ENCODE results near the gene MUC4.

The MUC4 gene, protein sequence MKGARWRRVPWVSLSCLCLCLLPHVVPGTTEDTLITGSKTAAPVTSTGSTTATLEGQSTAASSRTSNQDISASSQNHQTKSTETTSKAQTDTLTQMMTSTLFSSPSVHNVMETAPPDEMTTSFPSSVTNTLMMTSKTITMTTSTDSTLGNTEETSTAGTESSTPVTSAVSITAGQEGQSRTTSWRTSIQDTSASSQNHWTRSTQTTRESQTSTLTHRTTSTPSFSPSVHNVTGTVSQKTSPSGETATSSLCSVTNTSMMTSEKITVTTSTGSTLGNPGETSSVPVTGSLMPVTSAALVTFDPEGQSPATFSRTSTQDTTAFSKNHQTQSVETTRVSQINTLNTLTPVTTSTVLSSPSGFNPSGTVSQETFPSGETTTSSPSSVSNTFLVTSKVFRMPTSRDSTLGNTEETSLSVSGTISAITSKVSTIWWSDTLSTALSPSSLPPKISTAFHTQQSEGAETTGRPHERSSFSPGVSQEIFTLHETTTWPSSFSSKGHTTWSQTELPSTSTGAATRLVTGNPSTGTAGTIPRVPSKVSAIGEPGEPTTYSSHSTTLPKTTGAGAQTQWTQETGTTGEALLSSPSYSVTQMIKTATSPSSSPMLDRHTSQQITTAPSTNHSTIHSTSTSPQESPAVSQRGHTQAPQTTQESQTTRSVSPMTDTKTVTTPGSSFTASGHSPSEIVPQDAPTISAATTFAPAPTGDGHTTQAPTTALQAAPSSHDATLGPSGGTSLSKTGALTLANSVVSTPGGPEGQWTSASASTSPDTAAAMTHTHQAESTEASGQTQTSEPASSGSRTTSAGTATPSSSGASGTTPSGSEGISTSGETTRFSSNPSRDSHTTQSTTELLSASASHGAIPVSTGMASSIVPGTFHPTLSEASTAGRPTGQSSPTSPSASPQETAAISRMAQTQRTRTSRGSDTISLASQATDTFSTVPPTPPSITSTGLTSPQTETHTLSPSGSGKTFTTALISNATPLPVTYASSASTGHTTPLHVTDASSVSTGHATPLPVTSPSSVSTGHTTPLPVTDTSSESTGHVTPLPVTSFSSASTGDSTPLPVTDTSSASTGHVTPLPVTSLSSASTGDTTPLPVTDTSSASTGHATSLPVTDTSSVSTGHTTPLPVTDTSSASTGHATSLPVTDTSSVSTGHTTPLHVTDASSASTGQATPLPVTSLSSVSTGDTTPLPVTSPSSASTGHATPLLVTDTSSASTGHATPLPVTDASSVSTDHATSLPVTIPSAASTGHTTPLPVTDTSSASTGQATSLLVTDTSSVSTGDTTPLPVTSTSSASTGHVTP (N-terminal part only)

DNA sequence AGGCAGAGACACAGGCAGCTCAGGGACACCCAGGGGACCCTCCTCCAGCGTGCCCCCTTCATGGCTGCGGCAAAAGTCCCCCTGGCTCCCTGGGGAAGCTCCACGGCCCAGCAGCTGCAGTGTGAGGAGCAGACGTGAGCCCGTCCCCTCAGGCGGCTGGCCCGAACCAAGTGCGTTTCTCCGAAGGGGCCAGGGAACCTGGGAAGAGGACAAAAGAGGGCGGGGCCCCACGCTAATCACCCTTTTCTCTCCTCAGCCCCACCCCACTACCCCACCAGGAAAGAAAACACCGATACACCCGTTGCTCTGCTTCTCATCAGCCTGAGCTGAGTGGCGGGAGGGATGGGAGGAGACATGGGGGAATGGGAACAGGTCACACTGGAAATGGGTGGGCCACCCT lies at the start of gene MUC4:
TSS of gene MUC4 (minus strand) at position 174 of the 400 bp plus-strand sequence. CDS start at position 62, 112 bp downstream.
- DNase-seq, result no peak

DNA sequence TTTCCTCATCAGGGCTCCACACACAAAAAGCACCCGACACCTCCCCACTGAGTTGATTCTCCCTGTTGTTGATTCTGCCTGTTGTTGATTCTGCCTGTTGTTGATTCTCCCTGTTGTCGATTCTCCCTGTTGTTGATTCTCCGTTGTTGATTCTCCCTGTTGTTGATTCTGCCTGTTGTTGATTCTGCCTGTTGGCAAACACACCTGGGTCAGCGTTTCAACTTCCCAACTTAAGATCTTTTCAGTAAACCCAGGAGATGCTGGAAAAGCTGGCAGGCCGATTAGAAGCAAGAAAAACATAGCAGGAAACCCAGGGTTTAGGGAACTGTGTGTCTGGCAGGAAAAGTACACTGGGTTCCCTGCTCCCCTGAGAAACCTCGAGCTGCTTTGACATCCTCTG lies 48.7 kb upstream of the MUC4 start:
- DNase-seq, result no peak

DNA sequence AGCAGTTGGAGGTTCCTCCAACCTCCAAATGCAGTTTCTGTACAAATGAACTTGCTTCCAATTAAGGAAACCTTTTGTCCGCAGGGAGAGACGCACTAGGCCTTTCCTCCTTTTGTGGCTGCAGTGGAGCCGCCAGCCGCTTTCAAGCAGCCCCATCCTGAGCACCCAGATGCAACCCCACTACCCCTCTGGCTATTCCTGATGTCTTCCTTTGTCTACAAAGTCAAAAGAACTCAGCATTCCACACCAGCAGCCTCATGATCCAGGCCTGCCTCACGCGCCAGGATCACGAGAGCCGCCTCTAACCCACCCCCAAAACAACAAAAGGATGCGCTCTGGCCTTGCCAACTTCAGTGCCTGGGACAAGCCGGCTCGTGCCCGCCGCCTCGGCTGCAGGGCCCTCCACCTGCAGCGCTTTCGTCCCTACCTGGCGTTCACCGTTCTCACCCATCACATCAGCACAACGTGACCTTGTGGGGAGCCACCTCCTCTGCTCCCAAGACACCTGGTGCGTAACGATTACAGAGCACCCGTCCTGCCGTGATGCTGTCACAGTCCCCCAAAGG lies 48.2 kb upstream of the MUC4 start:
- DNase-seq, result no peak

DNA sequence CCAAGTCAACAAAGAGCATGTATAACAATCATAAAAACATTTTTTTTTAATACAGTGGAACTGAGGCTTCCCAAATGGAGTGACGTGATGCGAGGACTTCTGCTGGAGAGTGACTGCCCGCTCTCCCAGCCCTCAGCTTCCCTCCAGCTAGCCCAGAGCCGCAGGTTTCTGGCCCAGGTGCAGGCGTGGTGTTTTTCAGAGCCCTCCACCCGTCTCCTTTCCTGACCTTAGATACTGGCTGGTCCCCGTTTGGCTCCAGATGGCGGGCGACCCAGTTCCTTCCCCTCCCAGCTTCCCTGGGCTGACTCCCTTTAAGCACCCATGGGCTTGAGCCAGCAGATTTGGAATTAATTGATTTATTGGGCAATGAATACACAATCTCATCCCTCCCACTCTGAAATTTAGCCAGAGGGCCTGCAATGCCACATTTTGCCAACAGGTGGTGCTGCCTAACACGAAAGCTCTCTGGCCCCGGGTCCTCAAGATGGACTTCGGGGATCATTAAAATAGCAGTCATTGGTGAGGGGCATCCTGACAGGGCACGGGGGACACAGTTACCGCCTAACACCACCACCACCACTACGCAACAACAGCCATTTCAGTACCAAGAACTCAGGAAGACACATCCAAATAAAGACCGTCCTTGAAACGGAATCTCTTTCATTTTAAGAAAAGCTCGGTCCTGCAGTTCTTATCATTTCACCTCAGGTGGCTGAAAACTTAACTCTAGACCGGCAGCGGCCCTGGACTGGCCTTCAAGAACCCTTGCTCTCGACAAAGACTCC lies 47.5 kb upstream of the MUC4 start:
- DNase-seq, result peak; percentile 86 to 88

- no peak for DNase-seq
Observed at GRCh38 chr3:195856410-195857084, 44.8 kb upstream of the MUC4 start.

- no peak for DNase-seq
Observed at GRCh38 chr3:195855471-195856409, 44.0 kb upstream of the MUC4 start.

GRCh38 chr3:195854628-195855294 lies 43.0 kb upstream of the MUC4 start:
- DNase-seq, result no peak

DNA sequence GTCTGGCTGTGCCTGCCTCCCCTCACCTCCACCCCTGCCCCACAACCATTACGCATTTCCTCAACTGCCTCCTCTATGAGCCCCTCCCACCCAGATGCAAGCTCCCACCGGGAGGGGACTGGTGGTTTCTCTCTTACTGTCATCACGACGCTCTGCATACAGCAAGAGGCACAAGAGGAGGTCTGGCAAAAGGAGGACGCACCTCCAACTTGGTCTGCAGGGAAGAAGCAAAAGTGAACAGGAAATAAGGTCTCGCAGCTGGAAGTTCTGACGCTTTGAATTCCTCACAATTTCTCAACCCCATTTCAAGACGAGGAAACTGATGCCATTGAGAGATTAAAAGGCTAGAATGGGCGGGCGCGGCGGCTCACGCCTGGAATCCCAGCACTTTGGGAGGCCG lies 42.3 kb upstream of the MUC4 start:
- no peak for DNase-seq

GRCh38 chr3:195853036-195853435 lies 41.3 kb upstream of the MUC4 start:
- no peak for DNase-seq

DNA sequence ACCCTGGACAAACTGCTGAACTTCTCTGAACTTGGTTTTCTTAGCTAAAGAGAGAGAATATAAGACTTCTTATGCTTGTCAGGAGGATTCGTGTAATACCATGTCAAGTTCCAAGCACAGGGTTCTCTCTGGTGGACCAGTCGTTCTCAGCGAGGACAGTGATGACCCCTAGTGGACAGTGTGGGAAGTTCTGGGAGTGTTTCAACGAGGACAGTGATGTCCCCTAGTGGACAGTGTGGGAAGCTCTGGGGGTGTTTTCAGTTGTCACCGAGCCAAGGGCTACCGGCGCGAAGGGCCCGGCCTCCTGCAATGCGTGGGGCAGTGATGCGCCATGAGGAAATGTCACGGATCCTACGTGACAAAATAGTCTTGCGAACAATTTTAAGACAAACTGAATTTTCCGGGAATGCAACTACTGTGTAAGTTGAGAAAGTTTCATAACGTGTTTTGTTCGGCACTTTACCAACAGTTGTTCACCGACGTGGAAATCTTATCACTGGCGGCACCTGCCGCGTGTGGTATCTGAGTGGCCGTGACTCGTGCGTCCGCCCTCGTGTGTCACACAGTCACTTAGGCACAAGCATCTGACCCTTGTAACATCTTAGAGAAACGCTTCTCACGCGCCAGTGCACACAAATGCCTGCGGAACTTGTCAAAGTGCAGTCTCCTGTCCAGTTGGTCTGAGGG lies 39.3 kb upstream of the MUC4 start:
- peak; percentile 92 to 94 for DNase-seq

GRCh38 chr3:195849322-195850074 lies 37.8 kb upstream of the MUC4 start:
- DNase-seq, result no peak

DNA sequence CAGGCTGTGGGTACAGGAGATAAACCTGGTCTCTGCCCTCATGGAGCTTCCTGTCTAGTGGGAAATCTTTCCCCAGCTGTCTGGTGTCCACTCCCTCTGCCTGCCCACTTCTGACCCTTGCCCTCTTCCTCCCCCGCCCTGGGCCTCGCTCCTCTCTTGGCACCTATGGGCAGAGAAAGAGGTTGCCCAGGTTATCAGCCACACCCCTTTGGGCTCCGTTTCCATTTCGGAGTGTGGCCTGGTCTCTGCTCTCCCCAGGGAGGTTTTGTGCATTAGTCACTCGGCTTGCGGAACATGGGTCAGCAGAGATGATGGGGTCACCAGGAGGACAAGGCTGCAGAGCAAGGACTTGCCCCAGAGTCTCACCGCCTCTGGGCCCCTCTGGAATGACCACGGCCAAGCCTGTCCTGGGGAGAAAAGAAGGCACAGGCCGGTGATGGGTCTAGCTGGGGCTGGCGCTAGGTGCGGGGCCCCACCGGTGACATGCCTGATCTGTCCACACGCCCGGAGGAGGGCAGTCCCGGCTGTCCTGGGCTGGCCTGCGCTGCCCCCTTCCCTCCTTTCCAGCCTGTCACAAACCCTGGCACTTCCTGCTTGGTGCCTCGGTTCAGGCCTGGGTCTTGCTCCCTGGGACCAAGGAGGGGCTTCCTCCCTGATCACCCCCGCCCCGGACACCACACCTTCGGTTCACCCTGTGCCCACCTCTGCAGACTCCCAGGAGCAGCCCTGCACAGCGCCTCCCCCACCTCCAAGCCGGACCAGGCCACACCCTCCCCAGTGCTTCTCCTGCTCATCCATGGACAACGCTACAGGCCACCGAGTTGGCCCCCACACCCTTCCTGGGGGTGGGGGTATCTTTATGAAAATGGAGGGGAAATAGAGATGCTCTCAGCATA lies 35.6 kb upstream of the MUC4 start:
- DNase-seq, result no peak

- no peak for DNase-seq
Observed at GRCh38 chr3:195845483-195845882, 33.8 kb upstream of the MUC4 start.

- DNase-seq, result no peak
Observed at GRCh38 chr3:195844671-195845218, 33.0 kb upstream of the MUC4 start.

- no peak for DNase-seq
Observed at GRCh38 chr3:195839260-195840010, 27.7 kb upstream of the MUC4 start.

DNA sequence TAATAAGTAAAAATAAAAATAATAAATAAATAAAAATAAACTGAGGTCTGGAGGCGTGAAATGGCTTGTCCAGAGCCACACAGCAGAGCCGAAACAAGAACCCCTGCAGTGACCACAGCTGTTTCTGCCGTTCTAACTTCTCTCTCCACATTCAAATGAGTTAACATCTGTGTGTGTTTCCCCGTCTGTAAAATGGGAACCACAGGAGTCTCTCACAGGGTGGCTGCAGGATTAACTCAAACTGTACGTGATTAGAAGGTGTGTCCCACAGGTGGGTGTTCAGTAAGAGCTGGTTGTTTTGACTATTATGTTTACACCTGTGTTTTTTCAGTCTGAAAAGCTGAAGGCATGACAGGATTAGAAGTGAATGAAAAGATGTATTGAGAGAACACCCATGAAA lies 27.0 kb upstream of the MUC4 start:
- no peak for DNase-seq

Data from activated CD4-positive, alpha-beta T cell treated with anti-CD3 and anti-CD28 coated beads, Interleukin-2, amount 50 U/mL, for 48 hours (primary cell).